ENCODE results near the gene RERE.

The RERE gene

DNA sequence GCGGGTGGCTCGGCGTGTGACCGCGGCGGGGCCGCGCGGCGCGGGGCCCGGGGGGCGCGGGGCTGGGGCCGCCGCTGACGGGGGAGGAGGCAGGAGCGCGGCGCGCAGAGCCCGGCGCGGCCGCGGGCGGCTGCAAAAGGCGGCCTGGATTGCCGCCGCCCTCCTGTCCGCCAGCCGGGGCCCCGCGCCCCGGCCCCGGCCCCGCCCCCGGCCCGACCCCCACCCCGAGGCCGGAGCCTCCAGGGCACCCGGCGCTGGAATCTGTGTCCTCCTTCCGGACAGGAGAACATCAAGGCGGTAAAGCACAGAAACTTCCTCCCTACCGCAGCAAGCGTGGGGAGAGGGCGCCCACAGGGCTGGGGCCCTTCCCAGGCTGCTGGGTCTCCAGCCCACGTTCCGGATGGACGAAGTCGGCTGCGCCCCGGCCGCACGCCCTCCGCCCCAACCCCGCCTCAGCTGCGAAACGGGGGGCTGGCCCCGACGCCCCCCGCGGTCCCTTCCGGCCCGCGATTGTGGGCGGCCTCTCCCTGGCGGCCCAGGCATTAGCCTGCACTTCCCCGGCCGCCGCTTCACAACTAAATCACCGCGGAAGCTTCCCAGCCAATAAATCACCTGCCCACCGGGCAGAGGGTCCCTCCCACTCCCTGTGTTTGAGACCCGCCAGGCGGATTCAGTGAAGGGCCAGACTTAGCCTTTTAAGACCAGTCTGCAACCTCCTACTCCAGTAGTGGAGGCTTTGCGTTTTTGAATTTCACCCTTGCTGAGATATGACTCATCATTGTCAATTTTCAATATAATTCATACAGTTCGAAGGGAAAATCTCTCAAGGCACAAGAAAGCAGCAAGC, 393.5 kb downstream of the RERE start:
- Histone ChIP-seq H3K27ac (ENCODE audit: low read depth in 2 of 2, low read length in 2 of 2) (peak overlapping the region; percentile 97), H3K36me3 (ENCODE audit: control insufficient read depth in 2 of 2, insufficient read depth in 2 of 2, low read length in 2 of 2) (peaks cover 7 to 8% of the 10 kb centered on the region in 2 donors), H3K9ac (ENCODE audit: low read depth in 1 of 2, low read length in 2 of 2) (peak overlapping the region; percentile 82 to 87), H3K9me3 (ENCODE audit: control insufficient read depth in 2 of 2, low read length in 2 of 2) (no peaks in the 10 kb centered on the region), H3K27me3 (ENCODE audit: control insufficient read depth in 2 of 2, insufficient read depth in 2 of 2, low read length in 2 of 2) (no peaks in the 10 kb centered on the region), H3K4me1 (ENCODE audit: control insufficient read depth in 2 of 2, insufficient read depth in 2 of 2, low read length in 2 of 2) (peaks cover 38 to 41% of the 10 kb centered on the region in 2 donors), H3K4me3 (ENCODE audit: low read length in 2 of 2) (peak overlapping the region; percentile 75 to 98)

DNA sequence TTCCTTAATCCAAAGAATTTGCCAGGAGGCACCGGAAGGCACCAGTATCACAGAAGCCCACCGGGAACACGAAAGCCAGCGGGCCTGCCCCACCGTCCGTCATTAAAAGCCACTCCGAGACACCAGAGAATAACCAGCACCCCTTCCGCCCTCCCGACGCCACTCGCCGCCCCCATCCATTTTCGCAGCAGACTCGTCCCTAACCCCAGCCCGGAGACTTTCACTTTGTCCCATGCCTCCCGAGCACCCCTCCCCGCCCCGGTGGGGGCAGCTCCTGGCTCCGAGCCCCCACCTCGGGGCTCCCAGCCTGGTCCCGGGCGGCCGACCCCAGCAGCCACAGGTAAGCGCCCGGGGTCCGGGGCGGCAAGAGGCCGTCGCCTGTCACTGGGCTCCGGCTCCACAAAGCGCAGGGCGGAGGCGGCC, 394.2 kb downstream of the RERE start:
- peak overlapping the region; percentile 89 to 96 for H3K27ac ChIP-seq (ENCODE audit: low read depth in 2 of 2, low read length in 2 of 2)
- peaks cover 8 to 10% of the 10 kb centered on the region in 2 donors for H3K36me3 ChIP-seq (ENCODE audit: control insufficient read depth in 2 of 2, insufficient read depth in 2 of 2, low read length in 2 of 2)
- peaks cover 42 to 46% of the 10 kb centered on the region in 2 donors for H3K4me1 ChIP-seq (ENCODE audit: control insufficient read depth in 2 of 2, insufficient read depth in 2 of 2, low read length in 2 of 2)
- H3K27me3 ChIP-seq (ENCODE audit: control insufficient read depth in 2 of 2, insufficient read depth in 2 of 2, low read length in 2 of 2), result no peaks in the 10 kb centered on the region
- H3K4me3 ChIP-seq (ENCODE audit: low read length in 2 of 2), result peak overlapping the region; percentile 75 to 98
- H3K9ac ChIP-seq (ENCODE audit: low read depth in 1 of 2, low read length in 2 of 2), result peak overlapping the region; percentile 87 to 99
- no peaks in the 10 kb centered on the region for H3K9me3 ChIP-seq (ENCODE audit: control insufficient read depth in 2 of 2, low read length in 2 of 2)

GRCh38 chr1:8422510-8423268, 394.8 kb downstream of the RERE start:
- peak overlapping the region; percentile 87 to 99 for H3K9ac ChIP-seq (ENCODE audit: low read depth in 1 of 2, low read length in 2 of 2)
- peak overlapping the region; percentile 89 to 96 for H3K27ac ChIP-seq (ENCODE audit: low read depth in 2 of 2, low read length in 2 of 2)
- H3K4me3 ChIP-seq (ENCODE audit: low read length in 2 of 2), result peak overlapping the region; percentile 75 to 98
- peaks cover 11 to 15% of the 10 kb centered on the region in 2 donors for H3K36me3 ChIP-seq (ENCODE audit: control insufficient read depth in 2 of 2, insufficient read depth in 2 of 2, low read length in 2 of 2)
- no peaks in the 10 kb centered on the region for H3K9me3 ChIP-seq (ENCODE audit: control insufficient read depth in 2 of 2, low read length in 2 of 2)
- peaks cover 47 to 48% of the 10 kb centered on the region in 2 donors for H3K4me1 ChIP-seq (ENCODE audit: control insufficient read depth in 2 of 2, insufficient read depth in 2 of 2, low read length in 2 of 2)
- H3K27me3 ChIP-seq (ENCODE audit: control insufficient read depth in 2 of 2, insufficient read depth in 2 of 2, low read length in 2 of 2), result no peaks in the 10 kb centered on the region

GRCh38 chr1:8421721-8422120, 395.7 kb downstream of the RERE start:
- Histone ChIP-seq H3K9me3 (ENCODE audit: control insufficient read depth in 2 of 2, low read length in 2 of 2) (no peaks in the 10 kb centered on the region), H3K4me1 (ENCODE audit: control insufficient read depth in 2 of 2, insufficient read depth in 2 of 2, low read length in 2 of 2) (peaks cover 51 to 53% of the 10 kb centered on the region in 2 donors), H3K4me3 (ENCODE audit: low read length in 2 of 2) (peak overlapping the region; percentile 75 to 98), H3K27me3 (ENCODE audit: control insufficient read depth in 2 of 2, insufficient read depth in 2 of 2, low read length in 2 of 2) (no peaks in the 10 kb centered on the region), H3K27ac (ENCODE audit: low read depth in 2 of 2, low read length in 2 of 2) (peak overlapping the region; percentile 89 to 96), H3K9ac (ENCODE audit: low read depth in 1 of 2, low read length in 2 of 2) (peak overlapping the region; percentile 87 to 99), H3K36me3 (ENCODE audit: control insufficient read depth in 2 of 2, insufficient read depth in 2 of 2, low read length in 2 of 2) (peaks cover 14 to 19% of the 10 kb centered on the region in 2 donors)

DNA sequence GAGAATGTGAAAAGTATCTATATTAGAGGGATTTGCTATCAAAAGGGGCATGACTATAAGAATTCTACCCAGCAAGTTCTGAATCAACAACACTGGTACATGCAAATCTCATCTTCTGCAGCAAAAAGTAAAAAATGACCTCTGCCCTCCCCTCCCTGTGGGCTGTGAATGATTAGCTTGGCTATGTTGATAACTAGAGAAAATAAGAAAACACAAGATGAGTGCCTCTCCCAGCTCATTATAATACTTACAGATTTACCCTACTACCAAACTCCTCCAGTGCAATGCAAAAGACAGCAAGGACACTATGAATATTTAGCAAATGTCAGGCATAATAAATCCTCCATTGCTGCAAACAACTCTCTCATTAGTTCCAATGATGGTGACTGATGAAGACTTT, 397.1 kb downstream of the RERE start:
- Histone ChIP-seq H3K27ac (ENCODE audit: low read depth in 2 of 2, low read length in 2 of 2) (peak overlapping the region; percentile 72 to 89), H3K9me3 (ENCODE audit: control insufficient read depth in 2 of 2, low read length in 2 of 2) (no peaks in the 10 kb centered on the region), H3K4me3 (ENCODE audit: low read length in 2 of 2) (peak overlapping the region; percentile 75 to 98), H3K36me3 (ENCODE audit: control insufficient read depth in 2 of 2, insufficient read depth in 2 of 2, low read length in 2 of 2) (peaks cover 19 to 24% of the 10 kb centered on the region in 2 donors), H3K27me3 (ENCODE audit: control insufficient read depth in 2 of 2, insufficient read depth in 2 of 2, low read length in 2 of 2) (no peaks in the 10 kb centered on the region), H3K9ac (ENCODE audit: low read depth in 1 of 2, low read length in 2 of 2) (peak overlapping the region; percentile 33 to 52), H3K4me1 (ENCODE audit: control insufficient read depth in 2 of 2, insufficient read depth in 2 of 2, low read length in 2 of 2) (peaks cover 53 to 60% of the 10 kb centered on the region in 2 donors)

GRCh38 chr1:8419861-8420260, 397.6 kb downstream of the RERE start:
- Histone ChIP-seq H3K36me3 (ENCODE audit: control insufficient read depth in 2 of 2, insufficient read depth in 2 of 2, low read length in 2 of 2) (peaks cover 19 to 24% of the 10 kb centered on the region in 2 donors), H3K27ac (ENCODE audit: low read depth in 2 of 2, low read length in 2 of 2) (peak overlapping the region; percentile 13 to 34), H3K9me3 (ENCODE audit: control insufficient read depth in 2 of 2, low read length in 2 of 2) (no peaks in the 10 kb centered on the region), H3K27me3 (ENCODE audit: control insufficient read depth in 2 of 2, insufficient read depth in 2 of 2, low read length in 2 of 2) (no peaks in the 10 kb centered on the region), H3K4me3 (ENCODE audit: low read length in 2 of 2) (peak overlapping the region; percentile 75 to 98), H3K4me1 (ENCODE audit: control insufficient read depth in 2 of 2, insufficient read depth in 2 of 2, low read length in 2 of 2) (peaks cover 49 to 59% of the 10 kb centered on the region in 2 donors), H3K9ac (ENCODE audit: low read depth in 1 of 2, low read length in 2 of 2) (peak overlapping the region; percentile 10 to 33)

DNA sequence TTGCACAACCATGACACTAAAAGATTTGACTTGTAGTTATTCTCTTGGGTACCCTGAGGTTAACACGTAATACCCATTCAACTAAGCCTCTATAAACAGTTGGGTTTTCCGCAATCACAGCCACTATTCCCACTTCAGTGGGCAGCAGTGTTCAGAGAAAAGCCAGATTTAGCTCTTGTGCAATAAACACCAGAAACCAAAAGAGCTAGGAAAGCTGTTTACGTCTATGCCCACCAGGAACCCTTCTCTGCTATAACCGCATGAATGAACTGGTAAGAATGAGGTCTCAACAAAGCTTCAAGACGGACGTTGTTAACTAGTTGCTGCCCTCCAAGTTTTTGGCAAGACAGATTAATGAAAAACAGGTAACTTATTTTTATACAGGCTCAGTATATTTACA, 398.3 kb downstream of the RERE start:
- Histone ChIP-seq H3K4me3 (ENCODE audit: low read length in 2 of 2) (peak overlapping the region; percentile 75 to 98), H3K4me1 (ENCODE audit: control insufficient read depth in 2 of 2, insufficient read depth in 2 of 2, low read length in 2 of 2) (peaks cover 42 to 58% of the 10 kb centered on the region in 2 donors), H3K36me3 (ENCODE audit: control insufficient read depth in 2 of 2, insufficient read depth in 2 of 2, low read length in 2 of 2) (peaks cover 19 to 27% of the 10 kb centered on the region in 2 donors), H3K27me3 (ENCODE audit: control insufficient read depth in 2 of 2, insufficient read depth in 2 of 2, low read length in 2 of 2) (no peaks in the 10 kb centered on the region), H3K9me3 (ENCODE audit: control insufficient read depth in 2 of 2, low read length in 2 of 2) (no peaks in the 10 kb centered on the region), H3K27ac (ENCODE audit: low read depth in 2 of 2, low read length in 2 of 2) (peak overlapping the region; percentile 13 to 29), H3K9ac (ENCODE audit: low read depth in 1 of 2, low read length in 2 of 2) (peak overlapping the region in 1 of 2 donors; percentile 33)

DNA sequence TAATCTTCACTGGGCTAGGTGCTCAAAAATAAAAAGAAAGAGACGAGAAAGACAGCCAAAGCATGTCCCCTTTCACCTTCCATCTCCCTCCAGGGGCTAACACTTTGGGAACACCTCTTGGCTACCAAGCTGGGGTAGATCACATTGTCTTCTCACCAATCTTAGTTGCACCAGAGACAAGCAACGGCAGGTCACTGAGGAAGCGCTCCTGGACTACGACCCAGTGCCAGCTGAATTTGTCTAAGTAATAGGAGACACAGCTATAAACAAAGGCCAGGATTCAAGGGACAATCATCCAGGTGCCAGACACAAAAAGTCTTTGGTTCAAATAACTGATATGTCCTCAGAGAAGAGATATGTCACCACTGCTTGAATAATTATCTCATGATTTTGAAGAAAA, 399.1 kb downstream of the RERE start:
- H3K9ac ChIP-seq (ENCODE audit: low read depth in 1 of 2, low read length in 2 of 2), result no peak overlapping the region
- peak overlapping the region in 1 of 2 donors; percentile 2 for H3K27ac ChIP-seq (ENCODE audit: low read depth in 2 of 2, low read length in 2 of 2)
- H3K36me3 ChIP-seq (ENCODE audit: control insufficient read depth in 2 of 2, insufficient read depth in 2 of 2, low read length in 2 of 2), result peaks cover 19 to 31% of the 10 kb centered on the region in 2 donors
- H3K4me3 ChIP-seq (ENCODE audit: low read length in 2 of 2), result peak overlapping the region in 1 of 2 donors; percentile 98
- H3K4me1 ChIP-seq (ENCODE audit: control insufficient read depth in 2 of 2, insufficient read depth in 2 of 2, low read length in 2 of 2), result peaks cover 43 to 57% of the 10 kb centered on the region in 2 donors
- H3K9me3 ChIP-seq (ENCODE audit: control insufficient read depth in 2 of 2, low read length in 2 of 2), result no peaks in the 10 kb centered on the region
- no peaks in the 10 kb centered on the region for H3K27me3 ChIP-seq (ENCODE audit: control insufficient read depth in 2 of 2, insufficient read depth in 2 of 2, low read length in 2 of 2)

DNA sequence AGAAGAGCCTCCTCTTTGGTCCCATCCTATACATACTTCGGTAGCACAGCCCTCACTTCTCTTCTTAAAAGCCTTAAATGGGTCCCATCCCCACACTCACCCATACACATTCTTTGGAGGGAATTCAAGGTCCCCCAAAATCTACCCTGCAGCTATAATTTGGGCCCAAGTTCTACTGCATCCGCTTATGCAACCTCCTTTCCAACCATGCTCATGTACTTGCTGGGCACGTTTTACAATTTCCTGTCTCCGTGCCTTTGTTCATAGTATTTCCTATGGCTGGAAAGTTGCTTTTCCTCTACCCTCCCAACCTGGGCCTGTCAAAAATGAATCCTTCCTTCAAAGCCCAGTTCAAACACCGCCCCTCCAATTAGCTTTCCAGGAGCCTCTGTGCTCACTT, 399.8 kb downstream of the RERE start:
- peaks cover 46 to 62% of the 10 kb centered on the region in 2 donors for H3K4me1 ChIP-seq (ENCODE audit: control insufficient read depth in 2 of 2, insufficient read depth in 2 of 2, low read length in 2 of 2)
- H3K27ac ChIP-seq (ENCODE audit: low read depth in 2 of 2, low read length in 2 of 2), result peak overlapping the region in 1 of 2 donors; percentile 2
- no peak overlapping the region for H3K9ac ChIP-seq (ENCODE audit: low read depth in 1 of 2, low read length in 2 of 2)
- H3K27me3 ChIP-seq (ENCODE audit: control insufficient read depth in 2 of 2, insufficient read depth in 2 of 2, low read length in 2 of 2), result no peaks in the 10 kb centered on the region
- H3K36me3 ChIP-seq (ENCODE audit: control insufficient read depth in 2 of 2, insufficient read depth in 2 of 2, low read length in 2 of 2), result peaks cover 19 to 31% of the 10 kb centered on the region in 2 donors
- no peak overlapping the region for H3K4me3 ChIP-seq (ENCODE audit: low read length in 2 of 2)
- H3K9me3 ChIP-seq (ENCODE audit: control insufficient read depth in 2 of 2, low read length in 2 of 2), result no peaks in the 10 kb centered on the region

GRCh38 chr1:8416881-8417280, 400.6 kb downstream of the RERE start:
- no peak overlapping the region for H3K9ac ChIP-seq (ENCODE audit: low read depth in 1 of 2, low read length in 2 of 2)
- no peaks in the 10 kb centered on the region for H3K9me3 ChIP-seq (ENCODE audit: control insufficient read depth in 2 of 2, low read length in 2 of 2)
- H3K36me3 ChIP-seq (ENCODE audit: control insufficient read depth in 2 of 2, insufficient read depth in 2 of 2, low read length in 2 of 2), result peaks cover 19 to 31% of the 10 kb centered on the region in 2 donors
- no peak overlapping the region for H3K4me3 ChIP-seq (ENCODE audit: low read length in 2 of 2)
- H3K27ac ChIP-seq (ENCODE audit: low read depth in 2 of 2, low read length in 2 of 2), result no peak overlapping the region
- H3K27me3 ChIP-seq (ENCODE audit: control insufficient read depth in 2 of 2, insufficient read depth in 2 of 2, low read length in 2 of 2), result no peaks in the 10 kb centered on the region
- H3K4me1 ChIP-seq (ENCODE audit: control insufficient read depth in 2 of 2, insufficient read depth in 2 of 2, low read length in 2 of 2), result peaks cover 50 to 68% of the 10 kb centered on the region in 2 donors
